ENCODE data around the gene DOK6. TPM values are rescaled to one million over a fixed set of nuclear protein-coding genes. Genes with fewer than 3 reads are reported as not detected.

Gene DOK6
- total and polyA plus RNA-seq, 10 donors: 0.09 to 2.0 (median 0.40) TPM

DNA sequence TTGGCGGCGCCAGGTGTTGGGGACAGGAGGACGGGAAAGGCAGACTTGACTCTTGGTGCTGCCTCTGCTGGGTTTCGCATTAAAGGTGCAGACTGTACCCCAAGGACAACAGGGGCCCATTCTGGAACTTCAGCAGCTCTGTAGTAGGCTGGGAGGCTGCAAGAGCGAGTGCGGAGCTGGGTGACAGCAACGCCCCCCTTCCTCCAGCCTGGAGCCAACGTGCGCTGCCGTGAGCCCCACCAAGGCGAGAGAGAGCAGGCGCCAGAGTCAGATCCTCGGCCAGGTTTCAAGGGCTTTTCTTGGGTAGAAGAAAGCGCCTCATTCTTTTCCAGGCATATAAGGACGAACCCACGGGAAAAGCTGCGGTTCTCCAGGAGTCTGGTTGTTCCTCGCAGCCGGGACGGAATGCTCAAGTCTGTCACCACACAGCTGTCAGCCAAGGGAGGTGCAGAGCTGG lies 1.9 kb downstream of the DOK6 start:
- TF ChIP-seq POLR2A (IDR thresholded peaks at IDR 0.05) (no peak), POLR2AphosphoS5 (IDR thresholded peaks at IDR 0.05) (no peak)
- TF ChIP-seq, protein P1, sequence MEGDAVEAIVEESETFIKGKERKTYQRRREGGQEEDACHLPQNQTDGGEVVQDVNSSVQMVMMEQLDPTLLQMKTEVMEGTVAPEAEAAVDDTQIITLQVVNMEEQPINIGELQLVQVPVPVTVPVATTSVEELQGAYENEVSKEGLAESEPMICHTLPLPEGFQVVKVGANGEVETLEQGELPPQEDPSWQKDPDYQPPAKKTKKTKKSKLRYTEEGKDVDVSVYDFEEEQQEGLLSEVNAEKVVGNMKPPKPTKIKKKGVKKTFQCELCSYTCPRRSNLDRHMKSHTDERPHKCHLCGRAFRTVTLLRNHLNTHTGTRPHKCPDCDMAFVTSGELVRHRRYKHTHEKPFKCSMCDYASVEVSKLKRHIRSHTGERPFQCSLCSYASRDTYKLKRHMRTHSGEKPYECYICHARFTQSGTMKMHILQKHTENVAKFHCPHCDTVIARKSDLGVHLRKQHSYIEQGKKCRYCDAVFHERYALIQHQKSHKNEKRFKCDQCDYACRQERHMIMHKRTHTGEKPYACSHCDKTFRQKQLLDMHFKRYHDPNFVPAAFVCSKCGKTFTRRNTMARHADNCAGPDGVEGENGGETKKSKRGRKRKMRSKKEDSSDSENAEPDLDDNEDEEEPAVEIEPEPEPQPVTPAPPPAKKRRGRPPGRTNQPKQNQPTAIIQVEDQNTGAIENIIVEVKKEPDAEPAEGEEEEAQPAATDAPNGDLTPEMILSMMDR (IDR thresholded peaks at IDR 0.05 in 8 of 11, conservative IDR thresholded peaks at IDR 0.05 in 3 of 11): no peak
- intact Hi-C loops (cut with DNase I; ENCODE audit: low total_unique reads): no loop called here
- Histone ChIP-seq H3K9me3 (no peaks in the 10 kb centered on the region), H3K27ac (no peak overlapping the region), H3K4me3 (peak overlapping the region in 2 of 8 donors; percentile 57 to 71), H3K4me1 (peaks cover 0 to 23% (median 14%) of the 10 kb centered on the region in 6 donors), H3K36me3 (no peaks in the 10 kb centered on the region), H3K27me3 (replicated peaks in 1 of 7) (peaks cover 0 to 55% (median 20%) of the 10 kb centered on the region in 7 donors)
- WGBS, 5 donors: 23 to 47% (median 26%) methylated on average over 16 to 20 of the region's 20 CpGs
- no peak for DNase-seq

DNA sequence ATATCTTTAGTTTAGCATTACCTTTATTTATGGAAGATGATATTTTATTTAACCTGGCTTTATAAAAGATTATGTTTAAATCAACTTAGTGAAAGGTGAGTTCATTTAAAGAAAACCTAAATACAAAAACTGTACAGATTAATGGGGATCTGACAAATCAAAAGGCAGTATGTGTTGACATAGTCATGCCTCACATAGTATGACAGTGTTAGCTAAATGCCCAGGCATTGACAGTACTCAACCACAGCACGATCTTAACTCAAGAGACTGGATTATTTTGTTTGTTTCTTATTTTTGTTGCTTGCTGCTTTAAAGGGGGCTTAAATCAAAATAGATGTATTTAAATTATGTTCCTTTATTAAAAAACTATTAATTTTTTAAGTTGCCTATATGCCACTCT lies 7.8 kb downstream of the DOK6 start:
- Histone ChIP-seq H3K27me3 (replicated peaks in 1 of 7) (peaks cover 0 to 6% (median 0%) of the 10 kb centered on the region in 7 donors), H3K36me3 (no peaks in the 10 kb centered on the region), H3K9me3 (no peaks in the 10 kb centered on the region), H3K4me3 (no peak overlapping the region), H3K4me1 (no peaks in the 10 kb centered on the region), H3K27ac (no peak overlapping the region)
- 78 to 90% (median 83%) methylated on average over 1 of the region's 1 CpG for WGBS, 5 donors
- no peak for DNase-seq
- intact Hi-C loops (cut with DNase I; ENCODE audit: low total_unique reads): no loop called here
- TF ChIP-seq, protein P1 (IDR thresholded peaks at IDR 0.05 in 8 of 11, conservative IDR thresholded peaks at IDR 0.05 in 3 of 11): no peak
- TF ChIP-seq POLR2A (IDR thresholded peaks at IDR 0.05): no peak
- no peak for TF ChIP-seq POLR2AphosphoS5 (IDR thresholded peaks at IDR 0.05)

DNA sequence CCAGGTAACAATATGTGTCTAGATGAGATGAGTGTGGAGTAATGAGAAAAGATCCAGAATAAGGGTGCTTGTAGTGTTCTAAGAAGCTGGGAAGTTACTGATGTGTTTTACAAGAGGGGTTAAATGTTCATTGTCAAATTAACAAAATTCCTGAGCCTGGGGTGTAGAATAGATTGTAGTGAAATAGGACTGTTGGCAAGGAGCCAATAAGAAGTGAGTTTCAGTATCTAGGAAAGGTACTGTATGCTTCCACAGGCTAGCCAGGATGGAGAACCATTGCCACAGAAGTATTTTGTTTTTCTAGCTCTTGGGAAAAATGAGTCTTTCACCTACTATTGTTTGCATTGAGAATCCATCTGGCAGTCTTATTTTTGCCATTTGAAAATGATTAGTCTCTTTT lies 10.5 kb downstream of the DOK6 start:
- H3K4me1 ChIP-seq: no peaks in the 10 kb centered on the region
- TF ChIP-seq POLR2A (IDR thresholded peaks at IDR 0.05) (no peak), POLR2AphosphoS5 (IDR thresholded peaks at IDR 0.05) (no peak)
- TF ChIP-seq, protein P1 (IDR thresholded peaks at IDR 0.05 in 8 of 11, conservative IDR thresholded peaks at IDR 0.05 in 3 of 11): no peak
- H3K27ac ChIP-seq: no peak overlapping the region
- H3K9me3 ChIP-seq: no peaks in the 10 kb centered on the region
- intact Hi-C loops (cut with DNase I; ENCODE audit: low total_unique reads): no loop called here
- no peaks in the 10 kb centered on the region for H3K36me3 ChIP-seq
- no peaks in the 10 kb centered on the region for H3K27me3 ChIP-seq (replicated peaks in 1 of 7)
- no peak overlapping the region for H3K4me3 ChIP-seq
- DNase-seq: no peak

DNA sequence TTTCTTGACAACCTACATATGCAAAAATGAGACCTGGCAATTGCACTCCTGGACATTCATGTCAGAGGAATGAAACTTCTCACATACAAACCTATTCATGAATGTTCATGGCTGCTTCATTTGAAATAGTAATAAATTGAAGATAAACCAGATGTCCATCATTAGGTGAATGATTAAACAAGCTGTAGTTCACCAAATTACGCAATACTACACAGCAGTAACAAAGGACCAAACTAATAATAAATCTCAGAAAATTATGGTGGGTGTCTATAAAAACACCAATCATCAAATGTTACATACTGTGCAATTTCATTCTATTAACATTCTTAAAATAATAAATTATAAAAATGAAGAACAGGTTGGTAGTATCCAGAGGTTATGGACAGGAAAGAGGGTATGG lies 13.5 kb downstream of the DOK6 start:
- 77 to 92% (median 87%) methylated on average over 1 of the region's 1 CpG for WGBS, 5 donors
- Histone ChIP-seq H3K4me3 (no peak overlapping the region), H3K27ac (no peak overlapping the region), H3K9me3 (no peaks in the 10 kb centered on the region), H3K27me3 (replicated peaks in 1 of 7) (no peaks in the 10 kb centered on the region), H3K4me1 (no peaks in the 10 kb centered on the region), H3K36me3 (no peaks in the 10 kb centered on the region)
- TF ChIP-seq, protein P1 (IDR thresholded peaks at IDR 0.05 in 8 of 11, conservative IDR thresholded peaks at IDR 0.05 in 3 of 11): no peak
- TF ChIP-seq POLR2AphosphoS5 (IDR thresholded peaks at IDR 0.05): no peak
- TF ChIP-seq POLR2A (IDR thresholded peaks at IDR 0.05): no peak
- intact Hi-C loops (cut with DNase I; ENCODE audit: low total_unique reads): no loop called here
- DNase-seq: no peak

All from spleen (tissue), 11 donors.